Stimulated activated naive CD8-positive, alpha-beta T cell treated with anti-CD3 and anti-CD28 coated beads, Interleukin-15, Interleukin-2, amounts not matched to agents 100 ng/mL and 50 ng/mL, for 24 hours (primary cell): ENCODE results near the gene MGARP.
"Not testable (repeated sequence)": the region's sequence is repeated elsewhere in the genome, so short reads cannot be mapped to it uniquely, and the experiment has no call there.

ENCODE experiments used
- H3K27ac Mint-ChIP-seq: one replicate; pipeline ENCODE4 v1.8.0; 2021; ENCODE audit warnings: mild to moderate bottlenecking, mixed read lengths
- H3K27me3 Mint-ChIP-seq: one replicate; pipeline ENCODE4 v1.8.0; 2021; ENCODE audit warnings: mixed read lengths
- H3K36me3 Mint-ChIP-seq: one replicate; pipeline ENCODE4 v1.8.0; 2021; ENCODE audit warnings: low read depth, mixed read lengths
- H3K4me1 Mint-ChIP-seq: one replicate; pipeline ENCODE4 v1.8.0; 2021; ENCODE audit warnings: low read depth, mixed read lengths
- H3K4me3 Mint-ChIP-seq: one replicate; pipeline ENCODE4 v1.8.0; 2021; ENCODE audit warnings: mild to moderate bottlenecking, mixed read lengths
- H3K9me3 Mint-ChIP-seq: one replicate; pipeline ENCODE4 v1.8.0; 2021; ENCODE audit warnings: mixed read lengths

Gene MGARP

GRCh38 chr4:139279760-139280620, at the start of gene MGARP:
TSS of gene MGARP (minus strand) at chr4:139280225. CDS start at chr4:139280158, 67 bp downstream.
- H3K4me3 Mint-ChIP-seq: peak within 1 kb of the TSS; percentile 78
- H3K27me3 Mint-ChIP-seq: peaks cover 57% of the 10 kb centered on the region
- H3K4me1 Mint-ChIP-seq: peaks cover 9% of the 10 kb centered on the region
- peaks cover 12% of the 10 kb centered on the region for H3K36me3 Mint-ChIP-seq
- no peak within 1 kb of the TSS for H3K27ac Mint-ChIP-seq
- H3K9me3 Mint-ChIP-seq: peaks cover 5% of the 10 kb centered on the region

DNA sequence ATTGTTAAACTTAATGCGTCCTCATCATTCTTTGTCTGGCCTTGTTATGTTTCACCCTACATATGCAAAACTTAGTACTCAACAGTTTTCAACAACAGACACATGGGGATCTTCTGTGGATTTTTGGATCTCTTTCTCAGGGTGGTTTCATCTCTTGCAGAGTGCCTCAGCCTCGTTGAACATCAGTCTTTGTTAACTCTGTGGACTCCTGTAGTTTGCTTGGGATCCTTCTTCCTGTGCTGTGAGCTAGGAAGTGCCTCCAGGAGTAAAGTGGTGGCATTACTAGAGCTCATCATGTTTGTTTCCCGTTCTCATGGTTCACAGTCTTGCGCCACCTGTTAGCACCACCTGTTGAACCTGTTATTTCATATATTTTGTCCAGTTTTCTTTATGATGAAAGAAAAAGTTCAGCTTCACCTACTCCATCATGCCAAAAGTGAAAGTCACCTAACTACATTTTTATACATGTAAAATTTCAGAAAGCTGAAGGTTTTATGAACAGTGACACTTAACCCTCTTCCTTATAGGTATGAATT, 49.7 kb upstream of the MGARP start:
- H3K9me3 Mint-ChIP-seq: no peaks in the 10 kb centered on the region
- peaks cover 48% of the 10 kb centered on the region for H3K36me3 Mint-ChIP-seq
- no peaks in the 10 kb centered on the region for H3K27me3 Mint-ChIP-seq
- peaks cover 57% of the 10 kb centered on the region for H3K4me1 Mint-ChIP-seq
- H3K27ac Mint-ChIP-seq: no peak overlapping the region
- H3K4me3 Mint-ChIP-seq: no peak overlapping the region

GRCh38 chr4:139324620-139325019, 44.6 kb upstream of the MGARP start:
- no peaks in the 10 kb centered on the region for H3K9me3 Mint-ChIP-seq
- H3K27me3 Mint-ChIP-seq: no peaks in the 10 kb centered on the region
- peaks cover 57% of the 10 kb centered on the region for H3K4me1 Mint-ChIP-seq
- no peak overlapping the region for H3K27ac Mint-ChIP-seq
- H3K4me3 Mint-ChIP-seq: no peak overlapping the region
- H3K36me3 Mint-ChIP-seq: peaks cover 48% of the 10 kb centered on the region

- not testable (repeated sequence) for H3K9me3 Mint-ChIP-seq, H3K27me3 Mint-ChIP-seq, H3K4me3 Mint-ChIP-seq, H3K27ac Mint-ChIP-seq
- Mint-ChIP-seq H3K4me1 (peaks cover 57% of the 10 kb centered on the region), H3K36me3 (peaks cover 41% of the 10 kb centered on the region)
Observed at GRCh38 chr4:139322541-139322940, 42.5 kb upstream of the MGARP start.

GRCh38 chr4:139322070-139322469, 42.0 kb upstream of the MGARP start:
- not testable (repeated sequence) for H3K9me3 Mint-ChIP-seq, H3K27me3 Mint-ChIP-seq, H3K4me3 Mint-ChIP-seq, H3K27ac Mint-ChIP-seq
- H3K36me3 Mint-ChIP-seq: peaks cover 40% of the 10 kb centered on the region
- H3K4me1 Mint-ChIP-seq: peaks cover 61% of the 10 kb centered on the region

DNA sequence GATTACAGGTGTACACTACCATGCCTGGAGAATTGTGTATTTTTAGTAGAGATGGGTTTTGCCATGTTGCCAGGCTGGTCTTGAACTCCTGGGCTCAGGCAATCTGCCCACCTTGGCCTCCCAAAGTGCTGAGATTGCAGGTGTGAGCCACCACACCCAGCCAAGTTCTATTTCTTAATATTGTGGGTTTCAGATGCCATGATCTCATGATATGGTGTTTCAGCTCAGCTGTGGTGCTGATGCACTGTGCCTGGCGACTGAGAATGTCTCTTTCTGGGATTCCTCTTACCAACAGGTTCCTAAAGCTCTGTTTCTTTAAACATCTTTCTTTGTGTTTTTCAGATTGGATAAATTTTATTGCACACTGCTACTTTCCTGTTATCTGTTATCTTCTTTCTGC, 39.5 kb upstream of the MGARP start:
- no peaks in the 10 kb centered on the region for H3K27me3 Mint-ChIP-seq
- no peak overlapping the region for H3K4me3 Mint-ChIP-seq
- H3K27ac Mint-ChIP-seq: no peak overlapping the region
- peaks cover 79% of the 10 kb centered on the region for H3K4me1 Mint-ChIP-seq
- peaks cover 46% of the 10 kb centered on the region for H3K36me3 Mint-ChIP-seq
- no peaks in the 10 kb centered on the region for H3K9me3 Mint-ChIP-seq

DNA sequence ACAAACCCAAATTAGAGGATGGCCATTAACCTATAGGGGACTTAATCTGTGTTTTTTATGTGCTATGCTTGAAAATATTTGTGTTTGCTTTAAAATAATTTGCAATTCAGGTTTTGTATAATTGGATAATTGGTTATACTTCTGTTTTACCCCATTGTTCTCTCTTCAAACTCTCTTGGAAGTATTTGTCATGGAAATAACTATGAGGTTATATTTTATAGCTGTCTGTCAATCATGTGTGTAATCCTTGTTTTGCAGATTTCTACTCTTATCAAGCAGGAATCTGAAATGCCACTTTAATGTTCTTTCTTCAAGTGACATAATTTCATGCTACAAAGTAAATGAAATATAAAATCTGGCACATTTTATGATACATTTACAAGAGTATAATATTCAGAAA, 37.6 kb upstream of the MGARP start:
- Mint-ChIP-seq H3K4me1 (peaks cover 80% of the 10 kb centered on the region), H3K27me3 (no peaks in the 10 kb centered on the region), H3K4me3 (no peak overlapping the region), H3K9me3 (no peaks in the 10 kb centered on the region), H3K36me3 (peaks cover 56% of the 10 kb centered on the region), H3K27ac (no peak overlapping the region)

DNA sequence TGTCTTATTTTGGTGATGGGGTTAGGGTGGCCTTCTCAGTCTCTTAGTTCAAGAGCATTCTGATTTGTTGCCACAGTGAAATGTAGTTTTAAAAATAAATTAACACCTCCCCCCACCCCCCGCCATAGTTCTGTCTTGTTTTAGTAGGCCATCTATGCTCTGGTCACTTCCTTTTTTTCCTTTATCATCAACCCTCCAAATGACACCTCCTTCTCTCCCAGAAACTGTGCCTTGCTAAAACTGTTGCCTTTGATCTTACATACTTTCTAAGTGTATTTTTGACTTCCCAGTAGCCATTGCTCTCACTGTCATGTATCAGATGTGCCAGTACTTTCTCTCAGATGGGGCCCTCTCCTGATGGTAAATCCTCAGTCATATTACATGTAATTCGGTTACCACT, 36.7 kb upstream of the MGARP start:
- no peak overlapping the region for H3K4me3 Mint-ChIP-seq
- no peaks in the 10 kb centered on the region for H3K9me3 Mint-ChIP-seq
- H3K27ac Mint-ChIP-seq: peak overlapping the region; percentile 74
- H3K36me3 Mint-ChIP-seq: peaks cover 47% of the 10 kb centered on the region
- H3K27me3 Mint-ChIP-seq: no peaks in the 10 kb centered on the region
- H3K4me1 Mint-ChIP-seq: peaks cover 80% of the 10 kb centered on the region

- H3K4me3 Mint-ChIP-seq: no peak overlapping the region
- H3K9me3 Mint-ChIP-seq: no peaks in the 10 kb centered on the region
- peak overlapping the region; percentile 16 for H3K27ac Mint-ChIP-seq
- no peaks in the 10 kb centered on the region for H3K27me3 Mint-ChIP-seq
- H3K36me3 Mint-ChIP-seq: peaks cover 39% of the 10 kb centered on the region
- peaks cover 82% of the 10 kb centered on the region for H3K4me1 Mint-ChIP-seq
Observed at GRCh38 chr4:139315221-139315675, 35.2 kb upstream of the MGARP start.

DNA sequence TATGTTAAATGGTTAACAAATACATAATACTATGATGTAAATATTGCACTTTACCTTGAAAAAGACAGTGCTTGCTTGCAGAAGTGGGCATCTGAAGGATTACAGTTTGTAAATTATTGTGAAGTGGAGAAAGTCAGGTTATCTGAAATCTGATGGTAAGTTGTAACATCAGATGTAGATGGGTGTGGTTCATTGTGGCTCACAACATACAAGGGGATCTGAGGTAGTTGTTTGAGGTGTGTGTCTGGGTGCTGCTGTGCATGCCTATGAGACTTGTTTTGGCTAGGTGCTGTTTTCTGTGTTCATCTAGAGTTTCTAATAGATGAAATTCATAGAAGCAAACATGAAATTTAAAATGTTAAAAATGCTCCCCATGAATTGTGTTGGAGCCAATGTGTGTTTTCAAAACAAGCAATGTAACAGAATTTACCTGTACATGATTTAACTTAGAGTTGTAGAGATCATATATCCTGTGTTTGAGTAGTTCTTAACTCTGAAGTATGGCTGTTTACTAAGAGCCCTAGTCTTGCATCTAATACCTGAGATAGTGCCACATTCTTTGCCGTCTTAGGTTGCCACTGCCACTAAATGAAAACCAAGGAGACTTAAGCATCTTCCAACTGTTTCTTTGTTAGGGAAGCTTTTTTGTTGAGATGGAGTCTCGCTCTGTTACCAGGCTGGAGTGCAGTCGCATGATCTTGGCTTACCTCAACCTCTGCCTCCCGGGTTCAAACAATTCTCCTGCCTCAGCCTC, 34.2 kb upstream of the MGARP start:
- no peaks in the 10 kb centered on the region for H3K9me3 Mint-ChIP-seq
- H3K36me3 Mint-ChIP-seq: peaks cover 35% of the 10 kb centered on the region
- peaks cover 80% of the 10 kb centered on the region for H3K4me1 Mint-ChIP-seq
- H3K27me3 Mint-ChIP-seq: no peaks in the 10 kb centered on the region
- peak overlapping the region; percentile 51 for H3K27ac Mint-ChIP-seq
- peak overlapping the region; percentile 42 for H3K4me3 Mint-ChIP-seq

- H3K4me1 Mint-ChIP-seq: peaks cover 82% of the 10 kb centered on the region
- H3K4me3 Mint-ChIP-seq, H3K27me3 Mint-ChIP-seq, H3K9me3 Mint-ChIP-seq: not testable (repeated sequence)
- peak overlapping the region; percentile 63 for H3K27ac Mint-ChIP-seq
- H3K36me3 Mint-ChIP-seq: peaks cover 36% of the 10 kb centered on the region
Observed at GRCh38 chr4:139313414-139313813, 33.4 kb upstream of the MGARP start.

GRCh38 chr4:139312552-139313332, 32.7 kb upstream of the MGARP start:
- no peaks in the 10 kb centered on the region for H3K27me3 Mint-ChIP-seq
- no peaks in the 10 kb centered on the region for H3K9me3 Mint-ChIP-seq
- no peak overlapping the region for H3K4me3 Mint-ChIP-seq
- peaks cover 81% of the 10 kb centered on the region for H3K4me1 Mint-ChIP-seq
- H3K27ac Mint-ChIP-seq: peak overlapping the region; percentile 63
- peaks cover 36% of the 10 kb centered on the region for H3K36me3 Mint-ChIP-seq

DNA sequence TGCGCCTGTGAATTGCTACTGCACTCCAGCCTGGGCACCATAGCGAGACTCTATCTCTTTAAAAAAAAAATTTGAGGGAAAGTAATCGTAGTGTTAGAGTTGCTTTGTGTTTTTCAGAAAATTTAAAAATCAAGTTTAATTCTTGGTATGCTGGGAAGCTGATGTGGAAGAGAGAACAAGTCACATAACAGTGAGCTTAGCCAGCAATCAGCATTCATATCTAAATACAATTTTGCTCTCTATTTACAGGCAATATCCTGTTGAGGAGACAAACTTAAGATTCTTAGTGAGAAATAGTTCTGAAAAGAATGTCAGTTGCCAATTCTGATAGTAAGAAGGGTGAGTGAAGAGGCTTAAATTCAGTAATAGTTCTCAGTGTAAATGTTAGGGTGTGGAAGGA, 31.9 kb upstream of the MGARP start:
- peak overlapping the region; percentile 6 for H3K4me3 Mint-ChIP-seq
- H3K27me3 Mint-ChIP-seq: no peaks in the 10 kb centered on the region
- H3K27ac Mint-ChIP-seq: peak overlapping the region; percentile 34
- no peaks in the 10 kb centered on the region for H3K9me3 Mint-ChIP-seq
- H3K4me1 Mint-ChIP-seq: peaks cover 82% of the 10 kb centered on the region
- H3K36me3 Mint-ChIP-seq: peaks cover 35% of the 10 kb centered on the region

DNA sequence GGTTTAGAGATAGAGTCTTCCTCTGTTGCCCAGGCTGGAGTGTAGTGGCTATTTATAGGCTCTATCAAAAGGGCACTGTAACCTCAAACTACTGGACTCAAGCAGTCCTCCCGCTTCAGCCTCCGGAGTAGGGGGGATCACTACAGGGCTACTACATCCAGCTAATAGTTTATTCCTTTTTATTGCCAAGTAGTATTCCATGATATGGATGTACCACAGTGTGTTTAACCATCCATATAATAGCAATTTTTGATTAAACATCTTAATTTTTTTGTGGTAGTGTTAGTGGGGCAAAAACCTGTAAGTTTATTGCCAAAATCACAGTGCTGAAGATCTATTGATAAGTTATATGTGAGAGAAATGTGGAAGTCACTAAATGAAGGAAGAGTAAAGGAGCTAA, 24.9 kb upstream of the MGARP start:
- H3K9me3 Mint-ChIP-seq: no peaks in the 10 kb centered on the region
- peak overlapping the region; percentile 21 for H3K27ac Mint-ChIP-seq
- H3K4me1 Mint-ChIP-seq: peaks cover 74% of the 10 kb centered on the region
- peaks cover 62% of the 10 kb centered on the region for H3K36me3 Mint-ChIP-seq
- no peaks in the 10 kb centered on the region for H3K27me3 Mint-ChIP-seq
- no peak overlapping the region for H3K4me3 Mint-ChIP-seq
